Fibroblast of the aortic adventitia (primary cell): ENCODE measurements around the gene MYT1. TPM values are rescaled to one million over a fixed set of nuclear protein-coding genes. Genes with fewer than 3 reads are reported as not detected.
"Not testable (repeated sequence)": the region's sequence is repeated elsewhere in the genome, so short reads cannot be mapped to it uniquely, and the experiment has no call there.

Experiments used
- DNase-seq: peaks from one replicate; pipeline ENCODE4 v3.0.0-alpha.2; 2010; ENCODE audit warnings: low read depth
- H3K4me3 ChIP-seq: 2 replicates; pipeline ENCODE4 v1.5.1; 2011; ENCODE audit warnings: low read depth, mild to moderate bottlenecking, control low read depth, low read length, moderate library complexity
- CTCF ChIP-seq: IDR thresholded peaks from 2 replicates; pipeline ENCODE4 v1.5.1; 2011; ENCODE audit warnings: mild to moderate bottlenecking, low read length, control low read depth, inconsistent platforms; ENCODE audit not compliant: insufficient read depth
- total RNA-seq: library from RNA; depleted of rRNA; stranded (reverse); fragments of >200 nt; gene quantifications from 2 replicates; pipeline ENCODE4 v1.2.3, GENCODE V29; 2012; ENCODE audit warnings: low replicate concordance

The MYT1 gene
- total RNA-seq, 1 donor = not detected

DNA sequence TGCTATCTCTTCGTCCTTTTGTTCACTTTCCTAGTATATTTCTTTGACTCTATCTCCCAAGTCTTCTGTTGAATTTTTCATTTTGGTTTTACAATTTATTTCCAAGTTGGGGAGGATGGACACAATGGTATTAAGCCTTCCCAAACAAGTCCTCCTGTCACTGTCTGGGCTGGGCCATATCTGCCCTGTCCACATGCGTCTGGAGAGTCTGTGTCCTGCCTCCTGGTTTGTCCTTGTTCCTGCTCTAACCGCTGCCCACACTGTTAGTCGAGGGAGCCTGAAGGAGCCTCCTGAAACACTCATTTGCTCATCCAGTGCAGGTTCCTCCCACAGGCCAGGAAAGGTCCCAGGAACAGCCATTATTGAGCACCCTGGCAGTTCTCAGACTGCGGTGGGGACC lies 17.1 kb downstream of the MYT1 start:
- H3K4me3 ChIP-seq = no peak overlapping the region
- no peak for DNase-seq
- no peak for TF ChIP-seq CTCF

- TF ChIP-seq CTCF = no peak
- no peak overlapping the region for H3K4me3 ChIP-seq
- DNase-seq = no peak
These were observed 18.1 kb downstream of the MYT1 start for GRCh38 chr20:64182146-64182865.

DNA sequence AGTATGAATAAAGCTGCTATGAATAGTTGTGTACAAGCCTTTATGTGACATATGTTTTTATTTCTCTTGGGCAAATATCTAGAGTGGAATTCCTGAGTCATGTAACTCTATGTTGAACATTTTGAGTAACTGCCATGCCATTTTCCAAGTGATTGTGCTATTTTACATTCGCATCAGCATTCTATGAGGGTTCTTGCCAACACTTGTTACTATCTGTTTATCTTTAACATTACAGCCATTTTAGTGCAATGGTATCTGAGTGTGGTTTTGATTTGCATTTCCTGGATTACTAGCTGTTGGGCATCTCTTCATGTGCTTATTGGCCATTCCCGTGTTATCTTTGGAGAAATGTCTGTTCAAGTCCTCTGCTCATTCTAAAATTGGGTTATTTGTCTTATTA lies 19.1 kb downstream of the MYT1 start:
- peak; percentile 2 for DNase-seq
- H3K4me3 ChIP-seq = no peak overlapping the region
- TF ChIP-seq CTCF = no peak

DNA sequence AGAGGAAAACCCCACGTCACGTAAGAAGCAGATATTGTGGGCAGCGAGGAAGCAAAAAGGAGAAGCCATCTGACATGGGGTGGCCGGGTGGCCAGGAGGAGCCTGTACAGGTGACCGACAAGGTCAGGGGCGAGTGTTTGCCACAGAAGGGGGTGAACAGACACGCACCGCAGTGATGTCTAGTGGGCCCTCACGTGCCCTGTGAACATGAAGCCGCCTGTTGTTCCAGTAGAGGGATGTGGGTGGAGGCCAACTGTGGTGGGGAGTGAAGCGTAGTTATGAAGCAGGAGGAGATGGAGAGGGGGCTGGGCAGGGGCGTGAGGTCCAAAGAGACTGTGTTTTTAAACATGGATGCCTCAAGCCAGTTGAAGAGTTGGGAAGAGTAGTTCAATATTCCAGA lies 20.5 kb downstream of the MYT1 start:
- no peak for DNase-seq
- no peak overlapping the region for H3K4me3 ChIP-seq
- TF ChIP-seq CTCF = no peak

- no peak for DNase-seq
- no peak overlapping the region for H3K4me3 ChIP-seq
- no peak for TF ChIP-seq CTCF
These were observed 21.1 kb downstream of the MYT1 start for GRCh38 chr20:64185276-64185900.

GRCh38 chr20:64186071-64186598 lies 21.9 kb downstream of the MYT1 start:
- H3K4me3 ChIP-seq = no peak overlapping the region
- no peak for TF ChIP-seq CTCF
- no peak for DNase-seq

DNA sequence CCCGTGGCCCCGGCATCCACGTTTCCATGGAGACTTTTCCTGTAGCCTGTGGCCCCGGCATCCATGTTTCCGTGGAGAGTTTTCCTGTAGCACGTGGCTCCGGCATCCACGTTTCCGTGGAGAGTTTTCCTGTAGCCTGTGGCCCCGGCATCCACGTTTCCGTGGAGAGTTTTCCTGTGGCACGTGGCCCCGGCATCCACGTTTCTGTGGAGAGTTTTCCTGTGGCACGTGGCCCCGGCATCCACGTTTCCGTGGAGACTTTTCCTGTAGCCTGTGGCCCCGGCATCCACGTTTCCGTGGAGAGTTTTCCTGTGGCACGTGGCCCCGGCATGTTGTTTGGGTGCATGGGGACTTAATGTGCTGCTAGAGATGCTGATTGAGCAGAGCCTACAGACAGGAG lies 23.0 kb downstream of the MYT1 start:
- not testable (repeated sequence) for DNase-seq, H3K4me3 ChIP-seq
